NCI-H1417 treated with DMSO at 0.1 percent for 48 hours (cell line): Measurements from ENCODE around the gene PPARD.

Experiments used
- DNase-seq: peaks from one replicate; lab custom pipeline; 2025; lab: John Stamatoyannopoulos, UW

The PPARD gene

DNA sequence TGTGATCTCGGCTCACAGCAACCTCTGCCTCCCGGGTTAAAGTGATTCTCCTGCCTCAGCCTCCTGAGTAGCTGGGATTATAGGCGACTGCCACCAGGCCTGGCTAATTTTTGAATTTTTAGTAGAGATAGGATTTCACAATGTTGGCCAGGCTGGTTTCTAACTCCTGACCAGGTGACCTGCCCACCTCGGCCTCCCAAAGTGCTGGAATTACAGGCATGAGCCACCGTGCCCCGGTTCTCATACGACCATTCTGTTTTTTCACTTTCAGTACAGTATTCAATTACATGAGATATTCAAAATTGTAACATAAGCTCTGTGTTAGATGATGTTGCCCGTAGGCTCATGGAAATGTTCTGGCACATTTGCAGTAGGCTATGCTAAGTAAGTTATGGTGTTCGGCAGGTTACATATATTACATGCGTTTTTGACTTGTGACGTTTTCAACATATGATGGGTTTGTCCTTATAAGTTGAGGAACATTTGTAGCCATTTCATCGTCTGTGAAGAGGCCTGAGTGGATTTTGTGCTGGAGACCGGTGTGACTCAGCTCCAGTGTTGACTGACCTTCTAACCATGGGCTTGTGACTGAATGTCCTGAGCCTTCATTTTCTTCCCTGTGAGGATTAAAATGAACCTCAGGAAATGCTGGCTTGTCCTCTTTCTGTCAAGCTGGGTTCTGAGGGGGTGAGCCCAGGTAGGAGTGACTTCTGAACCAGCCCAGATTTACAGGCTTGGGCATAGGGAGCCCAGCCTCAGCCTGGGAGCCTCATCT, 12.2 kb downstream of the PPARD start:
- DNase-seq, result no peak

GRCh38 chr6:35356391-35356790, 14.0 kb downstream of the PPARD start:
- no peak for DNase-seq

GRCh38 chr6:35357677-35358076, 15.3 kb downstream of the PPARD start:
- no peak for DNase-seq

DNA sequence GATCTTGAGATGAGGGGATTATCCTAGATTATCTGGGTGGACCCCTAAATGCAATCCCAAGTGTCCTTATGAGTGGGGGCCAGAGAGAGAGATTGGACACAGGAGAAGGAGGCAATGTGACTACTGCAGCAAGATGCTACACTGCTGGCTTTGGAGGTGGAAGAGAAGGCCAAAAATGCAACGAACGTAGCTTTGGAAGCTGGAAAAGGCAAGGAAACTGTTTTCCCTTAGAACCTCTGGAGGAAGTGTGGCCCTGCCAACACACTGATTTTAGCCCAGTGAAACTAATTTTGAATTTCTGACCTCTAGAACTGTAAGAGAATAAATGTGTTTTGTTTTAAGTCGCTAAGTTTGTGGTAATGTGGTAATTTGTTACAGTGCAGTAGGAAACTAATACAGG, 15.7 kb downstream of the PPARD start:
- no peak for DNase-seq

GRCh38 chr6:35359346-35359743, 17.0 kb downstream of the PPARD start:
- no peak for DNase-seq

- no peak for DNase-seq
Observed at GRCh38 chr6:35359744-35360348, 17.5 kb downstream of the PPARD start.

DNA sequence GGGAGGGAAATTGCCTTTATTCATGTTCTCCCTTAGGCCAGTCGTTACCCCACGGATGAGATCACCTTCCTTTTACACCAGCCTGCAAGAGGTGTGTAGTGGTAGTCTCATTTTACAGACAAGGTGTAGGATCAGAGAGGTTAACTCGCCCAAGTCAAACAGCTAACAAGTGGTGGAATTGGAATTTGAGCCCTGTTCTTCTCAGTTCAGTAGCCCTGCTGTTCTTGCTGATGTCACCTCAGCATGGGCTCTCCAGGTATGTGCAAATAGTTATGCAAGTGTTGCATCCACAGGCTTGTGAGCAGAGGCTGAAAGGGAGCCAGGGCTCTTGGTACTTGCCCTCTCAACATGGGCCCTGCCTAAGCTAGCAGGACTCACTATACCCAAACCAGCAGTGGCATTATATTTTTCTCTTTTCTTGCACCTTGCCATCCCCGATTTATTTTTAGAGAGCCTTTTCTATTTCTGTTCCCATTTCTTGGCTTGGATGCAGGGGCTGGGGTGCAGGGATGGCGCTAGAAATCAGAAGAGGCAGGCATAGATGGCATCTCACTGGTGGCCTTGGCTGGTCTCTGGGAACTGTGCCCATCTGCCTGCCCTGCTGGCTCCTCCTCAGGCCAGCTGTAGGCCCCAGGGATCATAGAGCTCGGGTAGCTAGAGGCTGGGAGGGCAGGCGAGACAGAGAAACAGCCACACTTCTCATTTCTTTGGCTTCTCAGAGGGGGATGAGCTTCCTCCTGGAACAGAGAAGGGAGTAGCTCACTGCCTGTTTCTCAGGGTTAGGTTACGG, 18.2 kb downstream of the PPARD start:
- no peak for DNase-seq

DNA sequence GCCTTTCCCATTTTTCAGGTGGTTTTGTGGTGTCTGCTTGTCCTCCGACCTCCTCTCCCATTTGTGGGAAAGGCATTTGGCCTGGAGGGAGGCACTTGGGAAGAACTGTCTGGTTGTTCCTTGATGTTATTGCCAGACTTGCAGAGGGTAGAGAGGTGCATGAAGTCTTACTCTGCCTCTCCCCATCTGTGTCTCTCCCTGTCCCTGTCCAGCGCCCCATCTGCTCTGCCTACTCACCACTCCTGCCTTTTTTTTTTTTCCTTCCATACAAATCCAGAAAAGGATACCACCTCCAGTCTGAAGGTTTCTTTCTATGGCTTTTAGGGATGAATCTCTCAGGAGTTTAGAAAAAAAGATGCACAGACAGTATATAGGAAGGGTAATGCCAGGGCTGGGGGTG, 19.8 kb downstream of the PPARD start:
- DNase-seq, result no peak

DNA sequence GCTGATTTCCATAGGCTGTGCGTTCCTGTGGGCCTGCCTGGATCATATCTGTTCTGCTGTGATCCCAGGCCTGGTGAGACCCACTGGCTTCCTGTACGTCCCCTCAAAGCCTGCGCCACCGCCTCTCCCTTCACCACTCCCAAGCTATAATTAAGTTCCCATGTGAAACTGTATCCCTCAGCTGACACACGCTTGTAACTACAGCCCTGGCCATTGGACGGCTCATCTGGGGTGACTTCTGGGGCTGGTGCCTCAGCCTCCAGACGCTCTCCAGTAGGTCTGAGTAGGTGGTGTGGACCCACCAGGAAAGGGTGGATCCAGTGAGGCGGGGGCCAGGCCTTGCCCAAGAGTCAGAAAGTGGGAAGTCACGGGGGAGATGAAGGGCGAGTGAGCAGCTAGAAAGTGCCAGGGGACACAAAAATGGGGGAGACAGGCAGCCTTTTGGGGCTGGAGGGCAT, 21.0 kb downstream of the PPARD start:
- DNase-seq, result no peak

- no peak for DNase-seq
Observed at GRCh38 chr6:35365594-35366203, 23.3 kb downstream of the PPARD start.

- DNase-seq, result no peak
Observed at GRCh38 chr6:35366204-35366596, 23.8 kb downstream of the PPARD start.

DNA sequence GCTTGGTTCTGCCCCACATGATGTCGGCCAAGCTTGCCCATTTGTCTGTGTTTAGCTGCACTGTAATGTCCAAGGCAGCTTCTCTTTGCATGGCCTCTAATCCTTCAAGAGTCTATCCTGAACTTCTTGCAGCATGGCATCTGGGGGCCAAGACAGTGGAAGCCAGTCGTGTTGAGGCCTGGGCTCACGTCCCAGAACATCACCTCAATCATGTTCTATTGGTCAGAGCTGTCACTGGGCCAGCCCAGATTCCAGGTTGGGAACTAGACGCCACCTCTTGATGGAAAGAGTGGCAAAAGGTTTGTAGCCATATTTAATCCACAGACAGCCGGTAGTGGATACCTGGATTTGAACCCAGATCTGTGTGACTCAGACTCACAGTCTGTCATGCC, 25.3 kb downstream of the PPARD start:
- DNase-seq, result no peak

GRCh38 chr6:35368038-35368887, 25.9 kb downstream of the PPARD start:
- no peak for DNase-seq

DNA sequence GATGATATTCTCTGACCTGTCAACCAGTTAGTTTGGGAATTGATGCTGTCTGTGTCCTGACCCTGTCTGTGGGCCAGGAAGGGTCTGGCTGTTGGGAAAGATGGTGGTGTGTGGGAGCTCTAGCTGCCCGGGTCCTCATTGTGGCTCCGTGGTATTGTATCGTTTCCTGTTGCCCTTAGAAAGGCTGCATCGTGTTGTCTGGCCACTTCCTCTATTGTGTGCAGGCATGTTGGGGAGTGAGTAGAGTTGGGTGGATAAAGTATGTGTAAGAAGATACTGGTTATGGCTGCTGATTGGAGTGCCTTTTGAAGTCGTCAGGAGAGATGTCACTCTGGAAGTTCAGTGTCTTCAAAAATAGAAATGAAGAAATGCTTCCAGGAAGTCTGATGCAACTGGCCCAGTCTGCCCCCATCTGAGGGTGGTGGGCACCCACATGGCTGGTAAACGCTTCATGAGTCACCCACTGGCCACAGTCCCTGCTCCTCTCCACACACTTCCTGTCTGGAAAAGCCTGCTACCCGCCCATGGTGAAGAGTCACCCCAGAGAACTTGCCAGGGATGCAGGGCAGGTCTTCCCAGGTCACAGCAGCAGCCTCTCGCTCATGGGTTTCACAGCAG, 27.9 kb downstream of the PPARD start:
- DNase-seq, result no peak

- DNase-seq, result no peak
Observed at GRCh38 chr6:35370785-35371493, 28.6 kb downstream of the PPARD start.

DNA sequence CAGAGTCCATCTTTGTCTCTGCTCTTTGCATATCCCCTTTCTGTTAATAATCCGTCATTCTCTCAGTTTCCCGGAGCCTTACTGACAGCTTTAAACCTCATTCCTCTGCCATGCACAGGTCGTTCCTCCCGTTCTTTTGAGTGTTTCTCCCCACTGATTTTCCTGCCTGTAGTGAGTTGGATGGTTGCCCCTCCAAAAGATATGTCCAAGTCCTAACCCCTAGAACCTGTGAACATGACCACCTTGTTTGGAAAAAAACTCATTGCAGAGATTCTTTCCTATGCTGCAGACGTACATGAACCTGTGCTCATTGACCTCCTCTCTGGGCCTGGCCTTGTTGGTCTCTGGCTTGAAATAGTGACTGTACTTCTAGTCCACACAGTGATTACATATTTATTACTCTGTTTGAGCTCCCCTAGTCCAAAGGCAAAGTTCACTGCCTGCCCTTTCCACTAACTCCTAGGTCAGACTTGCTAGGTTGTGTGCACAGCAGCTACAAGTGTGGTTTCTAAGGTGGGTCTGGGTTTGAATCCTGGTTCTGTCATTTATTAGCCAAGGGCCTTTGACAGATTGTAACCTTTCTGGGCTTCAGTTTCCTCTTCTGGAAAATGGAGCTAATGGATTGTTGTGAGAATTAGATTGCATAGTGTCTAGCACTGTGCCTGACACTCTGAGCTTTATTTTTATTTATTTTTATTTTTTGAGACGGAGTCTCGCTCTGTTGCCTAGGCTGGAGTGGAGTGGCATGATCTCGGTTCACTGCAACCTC, 29.3 kb downstream of the PPARD start:
- DNase-seq, result no peak

GRCh38 chr6:35372633-35373032, 30.3 kb downstream of the PPARD start:
- no peak for DNase-seq

GRCh38 chr6:35376281-35376680, 33.9 kb downstream of the PPARD start:
- DNase-seq, result no peak

DNA sequence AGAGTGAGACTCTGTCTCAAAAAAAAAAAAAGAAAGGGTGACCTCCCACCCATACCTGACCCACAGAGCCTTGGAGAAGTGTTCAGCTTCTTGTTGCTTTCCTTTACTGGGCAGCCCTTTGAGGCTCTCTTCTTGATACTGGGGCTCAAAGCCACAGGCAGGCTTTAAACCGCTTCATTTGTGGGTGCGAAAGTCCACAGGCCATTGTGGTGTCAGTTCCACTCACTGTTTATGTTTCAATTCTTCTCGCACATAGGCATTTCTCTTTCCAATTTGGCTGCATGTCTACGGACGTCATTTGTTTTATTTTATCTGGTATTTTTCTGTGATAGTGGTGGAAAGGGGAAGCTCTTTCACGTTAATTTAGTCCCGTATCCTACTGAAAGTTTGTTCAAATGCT, 34.6 kb downstream of the PPARD start:
- DNase-seq, result no peak

DNA sequence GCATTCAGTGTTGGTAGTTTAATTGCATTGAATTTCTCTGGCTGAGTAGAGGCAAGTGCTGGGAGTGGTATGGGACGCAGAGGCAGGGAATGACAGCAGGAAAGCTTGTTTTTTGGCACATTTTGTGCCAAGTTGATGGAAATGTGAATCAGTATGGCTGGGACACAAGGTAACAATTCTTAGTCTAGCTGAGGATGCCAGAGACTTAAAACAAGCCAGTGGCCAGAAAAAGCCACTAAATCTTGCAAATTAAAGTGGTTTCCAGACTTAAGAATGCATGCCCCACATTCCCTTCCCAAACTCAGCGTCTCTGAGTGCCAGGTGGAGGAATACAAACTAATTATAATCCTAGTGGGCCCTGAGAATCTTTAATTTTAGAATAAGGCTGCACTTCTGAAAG, 35.9 kb downstream of the PPARD start:
- no peak for DNase-seq
